SU-DHL-6 (cell line): ENCODE data around the gene CFAP206.

Experiments used
- H2AFZ ChIP-seq: fragments of 200-600 bp; sonication (generic); 2 replicates; pipeline ENCODE4 v1.6.1; 2014; ENCODE audit warnings: low read depth, mild to moderate bottlenecking, moderate library complexity, mixed read lengths, antibody characterized with exemption, low read length; ENCODE audit not compliant: severe bottlenecking
- H3F3A ChIP-seq: fragments of 200-600 bp; shearing (Covaris generic); 2 replicates; pipeline ENCODE4 v1.6.0; 2016; ENCODE audit warnings: antibody characterized with exemption, mild to moderate bottlenecking; ENCODE audit not compliant: insufficient read depth
- H3K27ac ChIP-seq: fragments of 200-600 bp; sonication (generic); 2 replicates; pipeline ENCODE4 v1.5.1; 2016; ENCODE audit warnings: low read depth, mild to moderate bottlenecking, low read length, moderate library complexity, mixed read lengths
- H3K27me3 ChIP-seq: fragments of 200-600 bp; sonication (generic), shearing (Covaris generic); 2 replicates; pipeline ENCODE4 v1.6.0; 2014; ENCODE audit warnings: mild to moderate bottlenecking, low read length
- H3K36me3 ChIP-seq: fragments of 200-600 bp; sonication (generic); 2 replicates; pipeline ENCODE4 v1.6.1; 2014; ENCODE audit warnings: mild to moderate bottlenecking, low read length, mixed read lengths
- H3K4me2 ChIP-seq: fragments of 300-600, 200-600 bp; shearing (Covaris generic), sonication (generic); 2 replicates; pipeline ENCODE4 v1.6.0; 2014; ENCODE audit warnings: low read length, low read depth, mild to moderate bottlenecking; ENCODE audit not compliant: poor library complexity, severe bottlenecking
- H3K4me3 ChIP-seq: fragments of 200-600 bp; sonication (generic); 2 replicates; pipeline ENCODE4 v1.5.1; 2014; ENCODE audit warnings: antibody characterized with exemption, low read length, mild to moderate bottlenecking, mixed read lengths; ENCODE audit not compliant: insufficient read depth, poor library complexity, severe bottlenecking
- H3K79me2 ChIP-seq: fragments of 200-600 bp; sonication (generic); 2 replicates; pipeline ENCODE4 v1.6.1; 2014; ENCODE audit warnings: mild to moderate bottlenecking, low read length, moderate library complexity; ENCODE audit not compliant: insufficient read depth
- H3K9ac ChIP-seq: fragments of 200-600 bp; sonication (generic); 2 replicates; pipeline ENCODE4 v1.7.0; 2014; ENCODE audit warnings: mild to moderate bottlenecking, low read length
- H3K9me2 ChIP-seq: fragments of 200-600 bp; sonication (generic); replicated peaks from 2 replicates; pipeline ENCODE4 v1.6.1; 2014; ENCODE audit warnings: low read length; ENCODE audit not compliant: insufficient read depth
- H3K9me3 ChIP-seq: fragments of 200-600 bp; sonication (generic); 2 replicates; pipeline ENCODE4 v1.6.1; 2014; ENCODE audit warnings: low read length, mixed read lengths; ENCODE audit not compliant: insufficient read depth
- H4K20me1 ChIP-seq: fragments of 200-600 bp; sonication (generic); 2 replicates; pipeline ENCODE4 v1.6.1; 2014; ENCODE audit warnings: low read depth, mild to moderate bottlenecking, antibody characterized with exemption, low read length, moderate library complexity, mixed read lengths
- CTCF ChIP-seq: fragments of 200-600 bp; sonication (generic); IDR thresholded peaks from one replicate; pipeline ENCODE4 v1.5.1; 2017; ENCODE audit warnings: antibody characterized with exemption, mild to moderate bottlenecking, low read length, moderate library complexity; ENCODE audit not compliant: insufficient read depth, poor library complexity, severe bottlenecking
- EZH2phosphoT487 ChIP-seq: fragments of 200-600 bp; sonication (generic), shearing (Covaris generic); conservative IDR thresholded peaks from 2 replicates; pipeline ENCODE4 v1.6.1; 2018; ENCODE audit warnings: mild to moderate bottlenecking, antibody characterized with exemption, low read length, moderate library complexity, mixed read lengths

Gene CFAP206

GRCh38 chr6:87430499-87430898 is 22.7 kb downstream of the CFAP206 start:
- H3K4me2 ChIP-seq, result no peak overlapping the region
- TF ChIP-seq CTCF, result no peak
- no peak for TF ChIP-seq EZH2phosphoT487
- H3K9me2 ChIP-seq, result no peaks in the 10 kb centered on the region
- H3K27me3 ChIP-seq, result no peaks in the 10 kb centered on the region
- no peak overlapping the region for H3K27ac ChIP-seq
- H4K20me1 ChIP-seq, result no peaks in the 10 kb centered on the region
- H3F3A ChIP-seq, result no peaks in the 10 kb centered on the region
- no peak overlapping the region for H2AFZ ChIP-seq
- H3K9me3 ChIP-seq, result no peaks in the 10 kb centered on the region
- H3K9ac ChIP-seq, result no peak overlapping the region
- H3K4me3 ChIP-seq, result no peak overlapping the region
- H3K36me3 ChIP-seq, result no peaks in the 10 kb centered on the region
- H3K79me2 ChIP-seq, result no peaks in the 10 kb centered on the region

DNA sequence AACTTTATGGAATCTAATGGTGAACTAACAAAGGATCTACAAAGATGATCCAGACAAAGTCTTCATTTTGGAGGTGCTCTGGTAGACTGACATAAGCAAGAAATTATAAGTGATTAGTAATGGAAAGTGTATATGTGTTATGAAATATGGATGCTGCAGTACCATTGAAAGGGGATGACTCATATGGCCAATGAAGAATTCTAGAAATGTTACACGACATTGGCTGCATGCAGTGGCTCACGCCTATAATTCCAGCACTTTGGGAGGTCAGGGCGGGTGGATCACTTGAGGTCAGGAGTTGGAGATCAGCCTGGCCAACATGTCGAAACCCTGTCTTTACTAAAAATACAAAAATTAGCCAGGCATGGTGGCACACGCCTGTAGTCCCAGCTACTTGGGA is 23.5 kb downstream of the CFAP206 start:
- TF ChIP-seq CTCF (no peak), EZH2phosphoT487 (no peak)
- no peak overlapping the region for H3K4me3 ChIP-seq
- H3K36me3 ChIP-seq, result no peaks in the 10 kb centered on the region
- H3K27me3 ChIP-seq, result no peaks in the 10 kb centered on the region
- H3K9ac ChIP-seq, result no peak overlapping the region
- H3K79me2 ChIP-seq, result no peaks in the 10 kb centered on the region
- H3K4me2 ChIP-seq, result no peak overlapping the region
- H3K27ac ChIP-seq, result no peak overlapping the region
- no peak overlapping the region for H2AFZ ChIP-seq
- H3K9me3 ChIP-seq, result no peaks in the 10 kb centered on the region
- no peaks in the 10 kb centered on the region for H3F3A ChIP-seq
- H4K20me1 ChIP-seq, result no peaks in the 10 kb centered on the region
- H3K9me2 ChIP-seq, result no peaks in the 10 kb centered on the region

- Histone ChIP-seq H3K9me2 (no peaks in the 10 kb centered on the region), H3K9me3 (no peaks in the 10 kb centered on the region), H4K20me1 (no peaks in the 10 kb centered on the region), H2AFZ (no peak overlapping the region), H3K27ac (no peak overlapping the region), H3F3A (no peaks in the 10 kb centered on the region), H3K4me3 (no peak overlapping the region), H3K79me2 (no peaks in the 10 kb centered on the region), H3K27me3 (no peaks in the 10 kb centered on the region), H3K4me2 (no peak overlapping the region), H3K36me3 (no peaks in the 10 kb centered on the region), H3K9ac (no peak overlapping the region)
- no peak for TF ChIP-seq CTCF
- TF ChIP-seq EZH2phosphoT487, result no peak
These were observed 28.7 kb downstream of the CFAP206 start for GRCh38 chr6:87436435-87436834.

DNA sequence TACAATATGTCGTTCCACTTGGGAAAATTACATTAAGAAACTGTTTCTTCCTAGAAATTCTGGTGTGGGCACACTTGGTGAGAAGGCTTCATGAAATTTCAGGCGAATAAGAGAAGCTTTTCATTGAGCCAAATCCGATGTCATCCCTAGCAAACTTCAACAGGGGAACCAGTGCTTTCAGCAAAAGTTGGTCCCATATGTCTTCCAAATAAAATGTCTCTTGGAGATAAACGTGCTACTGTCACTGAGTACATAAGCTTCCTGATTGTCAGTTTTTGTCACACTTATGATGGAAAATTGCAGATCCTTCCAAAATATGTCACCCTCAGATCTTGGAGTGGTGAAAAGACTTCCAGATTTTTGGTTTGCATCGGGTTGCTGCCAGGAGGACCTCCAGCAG is 33.9 kb downstream of the CFAP206 start:
- Histone ChIP-seq H4K20me1 (no peaks in the 10 kb centered on the region), H3K9ac (no peak overlapping the region), H3K9me3 (no peaks in the 10 kb centered on the region), H3K36me3 (no peaks in the 10 kb centered on the region), H3K79me2 (no peaks in the 10 kb centered on the region), H3K4me3 (no peak overlapping the region), H3K4me2 (no peak overlapping the region), H3F3A (no peaks in the 10 kb centered on the region), H3K9me2 (no peaks in the 10 kb centered on the region), H2AFZ (no peak overlapping the region), H3K27me3 (no peaks in the 10 kb centered on the region), H3K27ac (no peak overlapping the region)
- no peak for TF ChIP-seq EZH2phosphoT487
- TF ChIP-seq CTCF, result no peak
